DOHH2 (cell line): Measurements from ENCODE around the gene GSTA3.

Experiments used
- H3F3A ChIP-seq: fragments of 200-600 bp; sonication (generic), shearing (Covaris generic); 2 replicates; pipeline ENCODE4 v1.6.0; 2016; ENCODE audit warnings: antibody characterized with exemption, mild to moderate bottlenecking; ENCODE audit not compliant: control insufficient read depth, insufficient read depth
- H3K27ac ChIP-seq: fragments of 200-600 bp; sonication (generic); 2 replicates; pipeline ENCODE4 v1.5.1; 2014; ENCODE audit warnings: low read depth, mild to moderate bottlenecking, low read length, moderate library complexity
- H3K27me3 ChIP-seq: fragments of 200-600 bp; sonication (generic); 2 replicates; pipeline ENCODE4 v1.6.1; 2014; ENCODE audit warnings: mild to moderate bottlenecking, low read length, mixed read lengths; ENCODE audit not compliant: control insufficient read depth
- H3K36me3 ChIP-seq: fragments of 200-600 bp; sonication (generic); 2 replicates; pipeline ENCODE4 v1.6.1; 2014; ENCODE audit warnings: mild to moderate bottlenecking, low read length, moderate library complexity, mixed read lengths; ENCODE audit not compliant: control insufficient read depth
- H3K4me1 ChIP-seq: fragments of 200-600 bp; sonication (generic); 2 replicates; pipeline ENCODE4 v1.6.1; 2014; ENCODE audit warnings: mild to moderate bottlenecking, low read length, mixed read lengths; ENCODE audit not compliant: control insufficient read depth
- H3K4me2 ChIP-seq: fragments of 200-600 bp; sonication (generic); 2 replicates; pipeline ENCODE4 v1.6.0; 2014; ENCODE audit warnings: mild to moderate bottlenecking, low read length, moderate library complexity
- H3K4me3 ChIP-seq: fragments of 200-600 bp; sonication (generic); 2 replicates; pipeline ENCODE4 v1.5.1; 2014; ENCODE audit warnings: mild to moderate bottlenecking, low read length, mixed read lengths
- H3K79me2 ChIP-seq: fragments of 200-600 bp; sonication (generic); 2 replicates; pipeline ENCODE4 v1.6.1; 2014; ENCODE audit warnings: mild to moderate bottlenecking, low read length, mixed read lengths; ENCODE audit not compliant: control insufficient read depth
- H3K9me2 ChIP-seq: fragments of 200-600 bp; sonication (generic); replicated peaks from 2 replicates; pipeline ENCODE4 v1.6.1; 2014; ENCODE audit warnings: mild to moderate bottlenecking, low read length, mixed read lengths; ENCODE audit not compliant: control insufficient read depth
- H3K9me3 ChIP-seq: fragments of 200-600 bp; sonication (generic); 2 replicates; pipeline ENCODE4 v1.6.1; 2014; ENCODE audit warnings: antibody characterized with exemption, low read length, mixed read lengths; ENCODE audit not compliant: control insufficient read depth, insufficient read depth
- H4K20me1 ChIP-seq: fragments of 200-600 bp; sonication (generic); 2 replicates; pipeline ENCODE4 v1.6.0; 2014; ENCODE audit warnings: low read depth, mild to moderate bottlenecking, antibody characterized with exemption, low read length, moderate library complexity; ENCODE audit not compliant: control insufficient read depth, insufficient read depth
- CTCF ChIP-seq: fragments of 200-600 bp; sonication (generic); IDR thresholded peaks from one replicate; pipeline ENCODE4 v1.5.1; 2014; ENCODE audit warnings: antibody characterized with exemption, mild to moderate bottlenecking, low read depth, low read length; ENCODE audit not compliant: poor library complexity, severe bottlenecking
- EZH2phosphoT487 ChIP-seq: fragments of 200-600 bp; sonication (generic); IDR thresholded peaks from 2 replicates; pipeline ENCODE4 v1.6.1; 2017; ENCODE audit warnings: borderline replicate concordance, mild to moderate bottlenecking, antibody characterized with exemption, low read length, moderate library complexity, mixed read lengths

GSTA3 gene

GRCh38 chr6:52887910-52888524 lies 21.5 kb downstream of the GSTA3 start:
- Histone ChIP-seq H3F3A (no peaks in the 10 kb centered on the region), H4K20me1 (no peaks in the 10 kb centered on the region), H3K4me1 (no peaks in the 10 kb centered on the region), H3K79me2 (no peaks in the 10 kb centered on the region), H3K9me3 (no peaks in the 10 kb centered on the region), H3K36me3 (no peaks in the 10 kb centered on the region), H3K4me2 (no peak overlapping the region), H3K9me2 (no peaks in the 10 kb centered on the region), H3K27ac (no peak overlapping the region), H3K27me3 (0 out of 2 replicates have a peak, but pooled peaks cover 2% of the 10 kb centered on the region), H3K4me3 (no peak overlapping the region)
- no peak for TF ChIP-seq EZH2phosphoT487
- TF ChIP-seq CTCF, result no peak

DNA sequence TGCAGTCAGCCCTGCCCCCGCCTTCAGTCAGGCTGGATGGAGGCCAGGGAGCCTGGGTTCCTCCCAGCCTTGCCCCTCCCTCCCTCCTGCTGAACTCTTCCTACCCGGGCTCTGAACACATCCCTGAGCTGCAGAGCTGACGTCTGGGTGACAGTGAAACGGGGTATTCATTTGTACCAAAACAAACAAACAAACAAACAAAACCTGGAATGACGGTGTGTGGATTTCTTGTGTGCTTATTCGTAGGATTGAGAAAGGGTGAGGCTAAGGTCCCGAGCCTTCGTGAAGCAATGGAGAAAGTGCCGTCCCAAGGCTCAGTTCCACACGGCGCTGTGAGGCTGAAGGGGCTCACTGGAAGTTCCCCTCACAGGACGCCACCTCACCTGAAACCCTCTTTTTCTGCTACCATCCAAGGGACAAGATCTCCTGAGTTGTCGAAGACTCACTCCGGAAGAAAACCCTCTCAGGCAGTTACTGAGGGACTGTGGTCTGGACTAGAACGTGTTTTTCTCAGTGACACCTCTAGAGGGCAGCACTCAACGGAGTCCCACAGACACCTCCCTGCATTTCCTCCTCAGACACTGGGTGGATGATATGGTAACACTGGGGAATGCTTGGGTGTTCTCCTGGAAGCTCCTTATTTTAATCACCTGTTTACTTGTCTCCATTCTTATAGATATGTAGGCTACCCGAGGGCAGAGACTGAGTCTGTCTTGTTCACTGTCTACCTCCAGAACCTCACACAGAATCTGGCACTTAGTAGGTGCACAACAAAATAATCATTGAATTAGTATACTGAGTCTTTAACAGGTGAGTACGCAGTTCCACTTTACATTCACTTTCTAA lies 27.3 kb downstream of the GSTA3 start:
- Histone ChIP-seq H3K27ac (no peak overlapping the region), H3K9me3 (no peaks in the 10 kb centered on the region), H3F3A (no peaks in the 10 kb centered on the region), H3K36me3 (no peaks in the 10 kb centered on the region), H3K9me2 (no peaks in the 10 kb centered on the region), H3K4me3 (peak overlapping the region; percentile 70), H3K79me2 (no peaks in the 10 kb centered on the region), H3K27me3 (no peaks in the 10 kb centered on the region), H3K4me2 (peak overlapping the region; percentile 69), H3K4me1 (no peaks in the 10 kb centered on the region), H4K20me1 (no peaks in the 10 kb centered on the region)
- peak; percentile 84 for TF ChIP-seq CTCF
- no peak for TF ChIP-seq EZH2phosphoT487

GRCh38 chr6:52881662-52881995 lies 27.9 kb downstream of the GSTA3 start:
- H3K4me3 ChIP-seq, result peak overlapping the region; percentile 70

More at GRCh38 chr6:52881662-52881995, 27.9 kb downstream of the GSTA3 start:
- H3K9me3 ChIP-seq, result no peaks in the 10 kb centered on the region
- H3K4me1 ChIP-seq, result no peaks in the 10 kb centered on the region
- no peaks in the 10 kb centered on the region for H3K9me2 ChIP-seq
- H3K4me2 ChIP-seq, result peak overlapping the region; percentile 69
- H3K27me3 ChIP-seq, result peaks cover 3% of the 10 kb centered on the region; the same call in 1 of the 2 replicates
- H3K36me3 ChIP-seq, result no peaks in the 10 kb centered on the region
- H3K79me2 ChIP-seq, result no peaks in the 10 kb centered on the region
- no peak overlapping the region for H3K27ac ChIP-seq
- TF ChIP-seq EZH2phosphoT487, result no peak
- TF ChIP-seq CTCF, result no peak
- H4K20me1 ChIP-seq, result no peaks in the 10 kb centered on the region
- H3F3A ChIP-seq, result no peaks in the 10 kb centered on the region
